Measurements from ENCODE around the gene RNF157. TPM values are rescaled to one million over a fixed set of nuclear protein-coding genes. Genes with fewer than 3 reads are reported as not detected.
A peak's percentile ranks its signal among the peaks of the same experiment; 100 is the strongest.
"Not testable (repeated sequence)": the region's sequence is repeated elsewhere in the genome, so short reads cannot be mapped to it uniquely, and the experiment has no call there.

Gene RNF157
- total and polyA plus RNA-seq, 8 donors, result 0.95 to 41.4 (median 4.5) TPM

GRCh38 chr17:76188213-76189016 lies 51.9 kb downstream of the RNF157 start:
- Histone ChIP-seq H3K4me3 (no peak overlapping the region), H3K9me3 (no peaks in the 10 kb centered on the region), H3K4me1 (peaks cover 0 to 27% (median 5%) of the 10 kb centered on the region in 4 donors), H3K36me3 (no peaks in the 10 kb centered on the region), H3K27me3 (no peaks in the 10 kb centered on the region), H3K27ac (no peak overlapping the region)
- no peak for TF ChIP-seq POLR2A (IDR thresholded peaks at IDR 0.05)
- no peak for TF ChIP-seq POLR2AphosphoS5 (IDR thresholded peaks at IDR 0.05)
- no peak for TF ChIP-seq CTCF (IDR thresholded peaks at IDR 0.05)
- TF ChIP-seq EP300 (IDR thresholded peaks at IDR 0.05), result no peak
- 54 to 78% (median 59%) methylated on average over 4 of the region's 4 CpGs for WGBS, 5 donors
- DNase-seq, result no peak
- intact Hi-C loops (cut with DNase I; ENCODE audit: low total_unique reads), result loop anchor here (10.0 kb wide), 1 partner anchor 64 kb away; no protein-coding TSS in a partner anchor

GRCh38 chr17:76186774-76187173 lies 53.5 kb downstream of the RNF157 start:
- not testable (repeated sequence) for H3K27ac ChIP-seq, H3K9me3 ChIP-seq, H3K36me3 ChIP-seq, H3K4me3 ChIP-seq, DNase-seq, H3K27me3 ChIP-seq
- peaks cover 0 to 30% (median 11%) of the 10 kb centered on the region in 4 donors for H3K4me1 ChIP-seq
- intact Hi-C loops (cut with DNase I; ENCODE audit: low total_unique reads), result loop anchor here (10.0 kb wide), 1 partner anchor 62 kb away; no protein-coding TSS in a partner anchor
- 83 to 96% (median 95%) methylated on average over 2 of the region's 2 CpGs for WGBS, 5 donors

GRCh38 chr17:76184290-76184689 lies 56.0 kb downstream of the RNF157 start:
- 76 to 86% (median 79%) methylated on average over 2 of the region's 2 CpGs for WGBS, 5 donors
- intact Hi-C loops (cut with DNase I; ENCODE audit: low total_unique reads), result loop anchor here (10.0 kb wide), 1 partner anchor 59 kb away; no protein-coding TSS in a partner anchor
- Histone ChIP-seq H3K4me3 (no peak overlapping the region), H3K4me1 (peaks cover 0 to 23% (median 12%) of the 10 kb centered on the region in 4 donors), H3K36me3 (no peaks in the 10 kb centered on the region), H3K9me3 (no peaks in the 10 kb centered on the region), H3K27ac (no peak overlapping the region), H3K27me3 (no peaks in the 10 kb centered on the region)
- TF ChIP-seq CTCF (IDR thresholded peaks at IDR 0.05) (no peak), EP300 (IDR thresholded peaks at IDR 0.05) (no peak), POLR2AphosphoS5 (IDR thresholded peaks at IDR 0.05) (no peak), POLR2A (IDR thresholded peaks at IDR 0.05) (no peak)
- DNase-seq, result no peak

GRCh38 chr17:76182016-76182764 lies 58.1 kb downstream of the RNF157 start:
- DNase-seq, result peak; percentile 91 to 96
- Histone ChIP-seq H3K27ac (peak overlapping the region in 1 of 5 donors; percentile 51), H3K9me3 (no peaks in the 10 kb centered on the region)

More at GRCh38 chr17:76182016-76182764, 58.1 kb downstream of the RNF157 start:
- Histone ChIP-seq H3K27me3 (no peaks in the 10 kb centered on the region), H3K4me3 (no peak overlapping the region), H3K36me3 (no peaks in the 10 kb centered on the region), H3K4me1 (peaks cover 0 to 9% (median 7%) of the 10 kb centered on the region in 4 donors)
- WGBS, 5 donors, result 13 to 14% (median 13%) methylated on average over 11 of the region's 11 CpGs
- TF ChIP-seq POLR2A (IDR thresholded peaks at IDR 0.05) (no peak), CTCF (IDR thresholded peaks at IDR 0.05) (peak in 5 of 7 experiments; percentile 76 to 92 (median 84)), POLR2AphosphoS5 (IDR thresholded peaks at IDR 0.05) (peak in 2 of 3 donors; percentile 65 to 74), EP300 (IDR thresholded peaks at IDR 0.05) (no peak)
- intact Hi-C loops (cut with DNase I; ENCODE audit: low total_unique reads), result loop anchor here (10.0 kb wide), 1 partner anchor 57 kb away; no protein-coding TSS in a partner anchor
